GM12892 (cell line): Measurements from ENCODE around the gene PTEN. TPM values are rescaled to one million over a fixed set of nuclear protein-coding genes. Genes with fewer than 3 reads are reported as not detected.
"Not testable (repeated sequence)": the region's sequence is repeated elsewhere in the genome, so short reads cannot be mapped to it uniquely, and the experiment has no call there.

Experiments used
- DNase-seq: peaks from one replicate; pipeline ENCODE4 v3.0.0; 2011; ENCODE audit not compliant: insufficient read length
- FAIRE-seq: peaks from 2 replicates; lab custom pipeline; 2011; peaks lifted over from hg19 to GRCh38; lab: Jason Lieb, UNC
- POLR2A ChIP-seq: IDR thresholded peaks from 2 replicates; pipeline ENCODE4 v1.6.1; 2011; ENCODE audit warnings: low read depth, low read length, control low read depth
- POLR2AphosphoS5 ChIP-seq: IDR thresholded peaks from 2 replicates; pipeline ENCODE4 v1.6.1; 2011; ENCODE audit warnings: low read depth, low read length, control low read depth
- TAF1 ChIP-seq: IDR thresholded peaks from 2 replicates; pipeline ENCODE4 v1.6.1; 2011; ENCODE audit warnings: low read depth, mild to moderate bottlenecking, control low read depth, low read length, borderline replicate concordance
- polyA plus RNA-seq: library from polyadenylated mRNA; unstranded; fragments of >200 nt; gene quantifications from one replicate; pipeline ENCODE4 v1.2.1, GENCODE V29; 2012; ENCODE audit warnings: missing spikeins, inconsistent platforms; ENCODE audit not compliant: missing spikeins

The PTEN gene
- 101 TPM for polyA plus RNA-seq

- DNase-seq (peak; percentile 65), FAIRE-seq (peak; percentile 87)
These were observed at the start of gene PTEN, which contains the start of gene KLLN for GRCh38 chr10:87863053-87863943. Gene PTEN, plus strand, starts transcription at chr10:87863625. Its CDS starts 845 bp downstream, at chr10:87864470. Gene KLLN, minus strand, starts transcription at chr10:87863533. Its CDS starts 1,046 bp downstream, at chr10:87862487.

GRCh38 chr10:87816163-87816897 is 47.1 kb upstream of the PTEN start:
- TF ChIP-seq POLR2A (no peak), POLR2AphosphoS5 (no peak), TAF1 (no peak)
- FAIRE-seq (no peak), DNase-seq (no peak)

More at GRCh38 chr10:87863053-87863943, at the start of gene PTEN, which contains the start of gene KLLN:
- TF ChIP-seq POLR2A (peak; percentile 85), POLR2AphosphoS5 (peak; percentile 46; the same call in 1 of the 2 replicates), TAF1 (peak; percentile 99)

- DNase-seq (no peak), FAIRE-seq (no peak)
- TF ChIP-seq POLR2AphosphoS5 (no peak), POLR2A (no peak), TAF1 (no peak)
These were observed 46.4 kb upstream of the PTEN start for GRCh38 chr10:87816898-87817608.

GRCh38 chr10:87817609-87818504 is 45.6 kb upstream of the PTEN start, which contains the start of gene ATAD1:
Gene ATAD1, minus strand, starts transcription at chr10:87818226. Its CDS starts 3,627 bp downstream, at chr10:87814599.
- TF ChIP-seq POLR2A (peak; percentile 93), TAF1 (peak; percentile 74), POLR2AphosphoS5 (peak; percentile 90)
- FAIRE-seq (peak; percentile 100), DNase-seq (peak; percentile 59)

- FAIRE-seq = no peak
- 0 out of 2 replicates have a peak, but pooled peaks have one; percentile 1 for TF ChIP-seq POLR2A
- no peak for TF ChIP-seq POLR2AphosphoS5
- DNase-seq = peak; percentile 19
These were observed 44.7 kb upstream of the PTEN start for GRCh38 chr10:87818505-87819288.

- DNase-seq = no peak
- TF ChIP-seq TAF1 (no peak), POLR2A (no peak), POLR2AphosphoS5 (no peak)
These were observed 44.2 kb upstream of the PTEN start for GRCh38 chr10:87819289-87819585.

GRCh38 chr10:87826653-87827052 is 36.8 kb upstream of the PTEN start:
- no peak for FAIRE-seq
- DNase-seq = no peak
- no peak for TF ChIP-seq TAF1
- no peak for TF ChIP-seq POLR2AphosphoS5
- no peak for TF ChIP-seq POLR2A

More at GRCh38 chr10:87819289-87819585, 44.2 kb upstream of the PTEN start:
- FAIRE-seq = no peak

- TF ChIP-seq TAF1 = no peak
- TF ChIP-seq POLR2AphosphoS5 = no peak
- no peak for TF ChIP-seq POLR2A
- DNase-seq (no peak), FAIRE-seq (no peak)
These were observed 35.7 kb upstream of the PTEN start for GRCh38 chr10:87827681-87828080.

- FAIRE-seq, DNase-seq: not testable (repeated sequence)
These were observed 34.4 kb upstream of the PTEN start for GRCh38 chr10:87829051-87829450.
